CD14-positive monocyte (primary cell): Measurements from ENCODE around the gene CAST. TPM values are rescaled to one million over a fixed set of nuclear protein-coding genes. Genes with fewer than 3 reads are reported as not detected.

Experiments used
- DNase-seq, 3 donors: peaks; one replicate each; pipeline ENCODE4 v3.0.0-alpha.2; 2011 to 2022
- H2AFZ ChIP-seq: 2 replicates; pipeline ENCODE4 v1.6.0; 2012; ENCODE audit warnings: mild to moderate bottlenecking, low read depth, low read length, inconsistent platforms; ENCODE audit not compliant: insufficient read depth, poor library complexity, severe bottlenecking
- H3K27ac ChIP-seq, 2 donors: 1 replicate in 1 of 2; 2 replicates in 1 of 2; pipeline ENCODE4 v1.5.1; 2012 to 2013; ENCODE audit warnings: low read length in 2 of 2, control low read depth in 1 of 2, inconsistent platforms in 1 of 2, low read depth in 1 of 2, mild to moderate bottlenecking in 1 of 2
- H3K27me3 ChIP-seq, 2 donors: one replicate each; pipeline versions ENCODE4 v1.6.0 to v1.6.1; 2011 to 2013; ENCODE audit warnings: low read length in 2 of 2; ENCODE audit not compliant: control insufficient read depth in 2 of 2, insufficient read depth in 2 of 2
- H3K36me3 ChIP-seq, 2 donors: replicated peaks in 1 of 2; 1 replicate in 1 of 2; 2 replicates in 1 of 2; pipeline versions ENCODE4 v1.5.1 to v1.6.1; 2012 to 2013; ENCODE audit warnings: low read length in 2 of 2, control low read depth in 1 of 2, inconsistent platforms in 1 of 2, mild to moderate bottlenecking in 1 of 2; ENCODE audit not compliant: insufficient read depth in 2 of 2, control insufficient read depth in 1 of 2
- H3K4me1 ChIP-seq, 2 donors: 1 replicate in 1 of 2; 2 replicates in 1 of 2; pipeline versions ENCODE4 v1.5.1 to v1.6.1; 2012 to 2013; ENCODE audit warnings: low read length in 2 of 2, control low read depth in 1 of 2, inconsistent platforms in 1 of 2, mild to moderate bottlenecking in 1 of 2, moderate library complexity in 1 of 2; ENCODE audit not compliant: insufficient read depth in 2 of 2, control insufficient read depth in 1 of 2
- H3K4me2 ChIP-seq: replicated peaks from 2 replicates; pipeline ENCODE3; 2012; ENCODE audit warnings: low read length, moderate library complexity, mild to moderate bottlenecking; ENCODE audit not compliant: poor library complexity, severe bottlenecking; ENCODE audit errors: extremely low read depth
- H3K4me3 ChIP-seq, 3 experiments: fragments of 200-600 bp in 1 of 3; sonication (generic) in 1 of 3; replicated peaks in 1 of 3; 1 replicate in 2 of 3; 2 replicates in 1 of 3; pipeline ENCODE4 v1.5.1; 2011 to 2013; ENCODE audit warnings: low read length in 3 of 3, mild to moderate bottlenecking in 3 of 3, control low read depth in 2 of 3, low read depth in 2 of 3, inconsistent platforms in 1 of 3, moderate library complexity in 1 of 3
- H3K79me2 ChIP-seq: 2 replicates; pipeline ENCODE4 v1.6.0; 2012; ENCODE audit warnings: mild to moderate bottlenecking, control low read depth, inconsistent platforms, low read length, moderate library complexity; ENCODE audit not compliant: insufficient read depth
- H3K9ac ChIP-seq: 2 replicates; pipeline ENCODE4 v1.6.0; 2017; ENCODE audit warnings: low read length, mild to moderate bottlenecking; ENCODE audit not compliant: insufficient read depth, poor library complexity, severe bottlenecking
- H3K9me3 ChIP-seq, 2 donors: replicated peaks in 1 of 2; 1 replicate in 1 of 2; 2 replicates in 1 of 2; pipeline versions ENCODE4 v1.5.1 to v1.6.1; 2012 to 2013; ENCODE audit warnings: low read length in 2 of 2, control low read depth in 1 of 2; ENCODE audit not compliant: control insufficient read depth in 1 of 2, insufficient read depth in 1 of 2
- H4K20me1 ChIP-seq: 2 replicates; pipeline ENCODE4 v1.6.0; 2012; ENCODE audit warnings: mild to moderate bottlenecking, low read length, control low read depth, moderate library complexity; ENCODE audit not compliant: insufficient read depth
- H3K27ac Mint-ChIP-seq, 7 donors: one replicate each; pipeline ENCODE4 v1.8.0; 2020; ENCODE audit warnings: mild to moderate bottlenecking in 7 of 7, mixed read lengths in 7 of 7, moderate library complexity in 6 of 7, inconsistent platforms in 2 of 7
- H3K27me3 Mint-ChIP-seq, 3 donors: one replicate each; pipeline ENCODE4 v1.8.0; 2021 to 2022; ENCODE audit warnings: low read depth in 3 of 3, mild to moderate bottlenecking in 3 of 3, mixed read lengths in 3 of 3, moderate library complexity in 3 of 3, inconsistent platforms in 1 of 3
- H3K36me3 Mint-ChIP-seq, 2 donors: one replicate each; pipeline ENCODE4 v1.8.0; 2020; ENCODE audit warnings: mixed read lengths in 2 of 2, inconsistent platforms in 1 of 2, mild to moderate bottlenecking in 1 of 2
- H3K4me1 Mint-ChIP-seq: one replicate; pipeline ENCODE4 v1.8.0; 2020; ENCODE audit warnings: mild to moderate bottlenecking, mixed read lengths
- H3K4me3 Mint-ChIP-seq, 2 donors: one replicate each; pipeline ENCODE4 v1.8.0; 2020; ENCODE audit warnings: mild to moderate bottlenecking in 2 of 2, mixed read lengths in 2 of 2, moderate library complexity in 1 of 2
- H3K9me3 Mint-ChIP-seq, 7 donors: one replicate each; pipeline ENCODE4 v1.8.0; 2020 to 2022; ENCODE audit warnings: mixed read lengths in 7 of 7, mild to moderate bottlenecking in 6 of 7, moderate library complexity in 6 of 7, inconsistent platforms in 2 of 7
- CTCF ChIP-seq: fragments of 200-600 bp; IDR thresholded peaks from one replicate; pipeline ENCODE4 v1.8.0; 2022; ENCODE audit warnings: antibody characterized with exemption, mild to moderate bottlenecking
- WGBS: methylation state at CpG from one replicate; pipeline ENCODE4 v1.1.5; 2013; ENCODE audit warnings: missing lambda C conversion rate; ENCODE audit not compliant: insufficient coverage; 5-methylcytosine and 5-hydroxymethylcytosine counted together
- intact Hi-C, 2 donors: fragments of 100-400 bp; cut with micrococcal nuclease; formaldehyde crosslinking; loops; one replicate each; pipeline versions ENCODE4 v1.15.0 to v1.15.1; 2023
- polyA plus RNA-seq, 3 donors: library from polyadenylated mRNA; depleted of rRNA in 1 of 3; unstranded in 2 of 3; stranded (reverse) in 1 of 3; fragments of 300-500 nt in 2 of 3; fragments of >200 nt in 1 of 3; fragmentation: Illumina TruSeq in 2 of 3; gene quantifications; 1 replicate in 2 of 3; 2 replicates in 1 of 3; pipeline ENCODE4 v1.2.3, GENCODE V29; 2012 to 2021

The CAST gene
- polyA plus RNA-seq, 3 donors, result 49.6 to 125 (median 76.8) TPM

- no peak for DNase-seq
- H3K4me3 ChIP-seq, result no peak overlapping the region
- Mint-ChIP-seq H3K27ac (no peak overlapping the region), H3K27me3 (peaks cover 0 to 4% (median 3%) of the 10 kb centered on the region in 3 donors), H3K36me3 (no peaks in the 10 kb centered on the region), H3K4me1 (peaks cover 43% of the 10 kb centered on the region), H3K4me3 (no peak overlapping the region), H3K9me3 (peaks cover 0 to 2% (median 0%) of the 10 kb centered on the region in 7 donors)
- no peaks in the 10 kb centered on the region for H3K27me3 ChIP-seq
- no peak for TF ChIP-seq CTCF
- H2AFZ ChIP-seq, result no peak overlapping the region
- no peaks in the 10 kb centered on the region for H4K20me1 ChIP-seq
- no peaks in the 10 kb centered on the region for H3K36me3 ChIP-seq
- H3K27ac ChIP-seq, result no peak overlapping the region
- intact Hi-C loops, result no loop called here
- WGBS, result no CpG with 5 or more reads among the region's 4 CpGs
- no peaks in the 10 kb centered on the region for H3K79me2 ChIP-seq
- H3K4me1 ChIP-seq, result peaks cover 30 to 37% of the 10 kb centered on the region in 2 donors
- H3K9me3 ChIP-seq, result no peaks in the 10 kb centered on the region
- no peak overlapping the region for H3K9ac ChIP-seq
- no peak overlapping the region for H3K4me2 ChIP-seq
Measured at GRCh38 chr5:96819806-96820205, 157.6 kb downstream of the CAST start.

GRCh38 chr5:96821260-96821916 lies 159.2 kb downstream of the CAST start:
- no peaks in the 10 kb centered on the region for H4K20me1 ChIP-seq
- no peaks in the 10 kb centered on the region for H3K79me2 ChIP-seq
- H3K36me3 ChIP-seq, result no peaks in the 10 kb centered on the region
- H3K9me3 Mint-ChIP-seq, result peaks cover 0 to 2% (median 0%) of the 10 kb centered on the region in 7 donors
- H3K4me2 ChIP-seq, result no peak overlapping the region
- WGBS, result no CpG with 5 or more reads among the region's 2 CpGs
- no peaks in the 10 kb centered on the region for H3K36me3 Mint-ChIP-seq
- H3K9me3 ChIP-seq, result no peaks in the 10 kb centered on the region
- intact Hi-C loops, result no loop called here
- peaks cover 26 to 31% of the 10 kb centered on the region in 2 donors for H3K4me1 ChIP-seq
- H3K27ac ChIP-seq, result no peak overlapping the region
- H3K9ac ChIP-seq, result no peak overlapping the region
- TF ChIP-seq CTCF, result no peak
- H3K27ac Mint-ChIP-seq, result peak overlapping the region in 1 of 7 donors; percentile 35
- H3K27me3 Mint-ChIP-seq, result peaks cover 0 to 3% (median 1%) of the 10 kb centered on the region in 3 donors
- DNase-seq, result peak in 1 of 3 donors; percentile 16
- no peak overlapping the region for H3K4me3 Mint-ChIP-seq
- H3K27me3 ChIP-seq, result no peaks in the 10 kb centered on the region
- peaks cover 36% of the 10 kb centered on the region for H3K4me1 Mint-ChIP-seq
- H2AFZ ChIP-seq, result peak overlapping the region; percentile 1
- no peak overlapping the region for H3K4me3 ChIP-seq
